Neural cell (in vitro differentiated cells): ENCODE results near the gene KRT3. TPM values are rescaled to one million over a fixed set of nuclear protein-coding genes. Genes with fewer than 3 reads are reported as not detected.

Experiments
- H2AFZ ChIP-seq: fragments of 200-600, 300-800 bp; sonication (generic), shearing (Covaris generic); 2 replicates; pipeline ENCODE4 v1.6.0; 2014; ENCODE audit warnings: low read depth, mild to moderate bottlenecking, antibody characterized with exemption, low read length, moderate library complexity
- H3F3A ChIP-seq: fragments of 200-600 bp; shearing (Covaris generic); 2 replicates; pipeline ENCODE4 v1.6.1; 2016; ENCODE audit warnings: mild to moderate bottlenecking, moderate library complexity, mixed read lengths, antibody characterized with exemption, low read length; ENCODE audit not compliant: insufficient read depth, poor library complexity, severe bottlenecking
- H3K27ac ChIP-seq: fragments of 200-600, 300-800 bp; sonication (generic), shearing (Covaris generic); 2 replicates; pipeline ENCODE4 v1.5.1; 2014; ENCODE audit warnings: mild to moderate bottlenecking, low read length, moderate library complexity
- H3K27me3 ChIP-seq: fragments of 300-800, 200-600 bp; sonication (generic), shearing (Covaris generic); 2 replicates; pipeline ENCODE4 v1.6.0; 2014; ENCODE audit warnings: mild to moderate bottlenecking, low read depth, low read length, moderate library complexity; ENCODE audit not compliant: insufficient read depth
- H3K36me3 ChIP-seq: fragments of 300-800, 200-600 bp; sonication (generic), shearing (Covaris generic); 2 replicates; pipeline ENCODE4 v1.5.1; 2014; ENCODE audit warnings: mild to moderate bottlenecking, antibody characterized with exemption, low read length, moderate library complexity; ENCODE audit not compliant: insufficient read depth
- H3K4me2 ChIP-seq: fragments of 300-800, 200-600 bp; sonication (generic), shearing (Covaris generic); 2 replicates; pipeline ENCODE4 v1.6.0; 2014; ENCODE audit warnings: mild to moderate bottlenecking, low read length
- H3K4me3 ChIP-seq: fragments of 300-800, 200-600 bp; sonication (generic), shearing (Covaris generic); 2 replicates; pipeline ENCODE4 v1.5.1; 2014; ENCODE audit warnings: mild to moderate bottlenecking, low read length, moderate library complexity
- H3K79me2 ChIP-seq: fragments of 200-600 bp; shearing (Covaris generic); replicated peaks from 2 replicates; pipeline ENCODE4 v1.6.0; 2014; ENCODE audit warnings: mild to moderate bottlenecking, low read length, moderate library complexity; ENCODE audit not compliant: insufficient read depth
- H3K9ac ChIP-seq: fragments of 300-800, 200-600 bp; sonication (generic), shearing (Covaris generic); 2 replicates; pipeline ENCODE4 v1.6.1; 2016; ENCODE audit warnings: mild to moderate bottlenecking, low read length, mixed read lengths
- H3K9me2 ChIP-seq: fragments of 200-600 bp; shearing (Covaris generic); 2 replicates; pipeline ENCODE4 v1.6.1; 2016; ENCODE audit warnings: mild to moderate bottlenecking, low read length, mixed read lengths; ENCODE audit not compliant: insufficient read depth
- H3K9me3 ChIP-seq: fragments of 200-600, 300-800 bp; sonication (generic), shearing (Covaris generic); 2 replicates; pipeline ENCODE4 v1.6.1; 2016; ENCODE audit warnings: mild to moderate bottlenecking, mixed run types, low read length, moderate library complexity, mixed read lengths
- H4K20me1 ChIP-seq: fragments of 200-600 bp; shearing (Covaris generic); 2 replicates; pipeline ENCODE4 v1.6.1; 2016; ENCODE audit warnings: mild to moderate bottlenecking, mixed run types; ENCODE audit not compliant: insufficient read depth
- CTCF ChIP-seq: fragments of 450-650 bp; IDR thresholded peaks from 2 replicates; pipeline ENCODE4 v1.5.1; 2014; ENCODE audit warnings: antibody characterized with exemption, mild to moderate bottlenecking, moderate library complexity; ENCODE audit not compliant: poor library complexity, severe bottlenecking
- EP300 ChIP-seq: fragments of 450-650 bp; conservative IDR thresholded peaks from 2 replicates; pipeline ENCODE4 v1.6.1; 2014; ENCODE audit warnings: antibody characterized with exemption, mild to moderate bottlenecking, moderate library complexity; ENCODE audit not compliant: poor library complexity, severe bottlenecking
- EZH2 ChIP-seq: fragments of 200-600, 300-800 bp; shearing (Covaris generic), sonication (generic); IDR thresholded peaks from 2 replicates; pipeline ENCODE4 v1.6.1; 2014; ENCODE audit warnings: antibody characterized with exemption, low read length, borderline replicate concordance, mild to moderate bottlenecking; ENCODE audit not compliant: insufficient read depth, poor library complexity, severe bottlenecking
- MXI1 ChIP-seq: fragments of 450-650 bp; conservative IDR thresholded peaks from 2 replicates; pipeline ENCODE4 v1.6.1; 2014; ENCODE audit warnings: antibody characterized with exemption, mild to moderate bottlenecking; ENCODE audit not compliant: poor library complexity, severe bottlenecking
- POLR2AphosphoS5 ChIP-seq: IDR thresholded peaks from 2 replicates; pipeline ENCODE4 v1.6.1; 2012
- RAD21 ChIP-seq: fragments of 450-650 bp; conservative IDR thresholded peaks from 2 replicates; pipeline ENCODE4 v1.6.1; 2014; ENCODE audit warnings: antibody characterized with exemption, mild to moderate bottlenecking, moderate library complexity
- SMC3 ChIP-seq: fragments of 450-650 bp; conservative IDR thresholded peaks from 2 replicates; pipeline ENCODE4 v1.6.1; 2014; ENCODE audit warnings: antibody characterized with exemption, mild to moderate bottlenecking, moderate library complexity; ENCODE audit not compliant: poor library complexity
- TAF1 ChIP-seq: IDR thresholded peaks from 2 replicates; pipeline ENCODE4 v1.6.1; 2012; ENCODE audit warnings: low read depth
- polyA plus RNA-seq: library from polyadenylated mRNA; depleted of rRNA; stranded (reverse); fragments of >200 nt; gene quantifications from 2 replicates; pipeline ENCODE4 v1.2.3, GENCODE V29; 2014
- TF ChIP-seq, protein P1 (sequence below): IDR thresholded peaks from 2 replicates; pipeline ENCODE4 v1.6.1; 2012; ENCODE audit warnings: borderline replicate concordance

Gene KRT3
- polyA plus RNA-seq, 1 donor from 2014 or later, result not detected

DNA sequence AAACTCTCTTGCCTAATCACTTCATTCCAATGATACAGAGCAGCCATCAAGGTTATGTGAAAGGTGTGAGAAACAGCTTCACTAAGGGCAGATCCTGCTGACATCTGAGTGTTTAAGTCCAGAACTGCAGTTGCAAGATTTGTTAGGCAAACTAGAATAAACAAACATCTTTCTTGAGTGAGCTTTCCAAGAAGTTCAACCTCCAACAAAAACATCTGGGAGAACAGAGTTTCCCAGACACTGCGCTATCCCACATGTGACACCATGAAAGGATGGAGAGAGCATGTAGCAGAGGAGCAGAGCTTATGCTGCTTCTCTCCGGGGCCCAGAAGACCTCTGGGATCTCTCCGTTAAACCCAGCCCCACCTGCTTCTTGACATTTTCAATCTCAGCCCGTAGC lies 24.4 kb downstream of the KRT3 start:
- H3K9ac ChIP-seq, result no peak overlapping the region
- H3K4me2 ChIP-seq, result no peak overlapping the region
- no peaks in the 10 kb centered on the region for H3K9me2 ChIP-seq

DNA sequence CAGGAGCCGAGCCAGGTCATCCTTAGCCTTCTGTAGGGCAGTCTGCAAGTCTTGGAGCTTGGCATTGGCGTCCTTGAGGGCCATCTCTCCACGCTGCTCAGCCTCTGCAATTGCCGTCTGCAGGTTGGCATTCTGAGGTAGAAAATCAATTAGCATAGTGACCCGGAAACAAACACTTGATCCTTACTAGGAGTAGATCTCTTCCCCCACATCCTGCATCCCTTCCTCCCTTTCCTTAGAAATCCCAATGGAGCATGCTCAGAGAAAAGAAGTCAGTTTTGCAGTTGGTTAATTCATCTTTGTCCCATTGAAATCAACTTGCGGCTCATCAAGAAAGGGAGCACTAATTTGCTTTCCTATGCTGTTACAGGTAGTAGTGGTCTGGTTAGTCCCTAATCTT lies 24.8 kb downstream of the KRT3 start:
- Histone ChIP-seq H3K4me3 (no peak overlapping the region), H3F3A (no peaks in the 10 kb centered on the region), H3K27ac (no peak overlapping the region), H3K9me2 (no peaks in the 10 kb centered on the region), H3K9ac (no peak overlapping the region), H3K4me2 (no peak overlapping the region), H3K79me2 (no peaks in the 10 kb centered on the region), H3K9me3 (no peaks in the 10 kb centered on the region), H4K20me1 (no peaks in the 10 kb centered on the region), H2AFZ (no peak overlapping the region), H3K36me3 (no peaks in the 10 kb centered on the region), H3K27me3 (no peaks in the 10 kb centered on the region)
- TF ChIP-seq EZH2, result no peak

More for the DNA sequence above, 24.4 kb downstream of the KRT3 start:
- Histone ChIP-seq H3K4me3 (no peak overlapping the region), H4K20me1 (no peaks in the 10 kb centered on the region), H3F3A (no peaks in the 10 kb centered on the region), H3K27ac (no peak overlapping the region), H2AFZ (no peak overlapping the region), H3K27me3 (no peaks in the 10 kb centered on the region), H3K9me3 (no peaks in the 10 kb centered on the region), H3K79me2 (no peaks in the 10 kb centered on the region), H3K36me3 (no peaks in the 10 kb centered on the region)
- TF ChIP-seq EP300, result no peak
- TF ChIP-seq EZH2, result no peak
- TF ChIP-seq POLR2AphosphoS5, result no peak
- TF ChIP-seq TAF1, result no peak
- no peak for TF ChIP-seq SMC3

- no peaks in the 10 kb centered on the region for H3K36me3 ChIP-seq
- H3K9ac ChIP-seq, result no peak overlapping the region
- TF ChIP-seq, protein P1, sequence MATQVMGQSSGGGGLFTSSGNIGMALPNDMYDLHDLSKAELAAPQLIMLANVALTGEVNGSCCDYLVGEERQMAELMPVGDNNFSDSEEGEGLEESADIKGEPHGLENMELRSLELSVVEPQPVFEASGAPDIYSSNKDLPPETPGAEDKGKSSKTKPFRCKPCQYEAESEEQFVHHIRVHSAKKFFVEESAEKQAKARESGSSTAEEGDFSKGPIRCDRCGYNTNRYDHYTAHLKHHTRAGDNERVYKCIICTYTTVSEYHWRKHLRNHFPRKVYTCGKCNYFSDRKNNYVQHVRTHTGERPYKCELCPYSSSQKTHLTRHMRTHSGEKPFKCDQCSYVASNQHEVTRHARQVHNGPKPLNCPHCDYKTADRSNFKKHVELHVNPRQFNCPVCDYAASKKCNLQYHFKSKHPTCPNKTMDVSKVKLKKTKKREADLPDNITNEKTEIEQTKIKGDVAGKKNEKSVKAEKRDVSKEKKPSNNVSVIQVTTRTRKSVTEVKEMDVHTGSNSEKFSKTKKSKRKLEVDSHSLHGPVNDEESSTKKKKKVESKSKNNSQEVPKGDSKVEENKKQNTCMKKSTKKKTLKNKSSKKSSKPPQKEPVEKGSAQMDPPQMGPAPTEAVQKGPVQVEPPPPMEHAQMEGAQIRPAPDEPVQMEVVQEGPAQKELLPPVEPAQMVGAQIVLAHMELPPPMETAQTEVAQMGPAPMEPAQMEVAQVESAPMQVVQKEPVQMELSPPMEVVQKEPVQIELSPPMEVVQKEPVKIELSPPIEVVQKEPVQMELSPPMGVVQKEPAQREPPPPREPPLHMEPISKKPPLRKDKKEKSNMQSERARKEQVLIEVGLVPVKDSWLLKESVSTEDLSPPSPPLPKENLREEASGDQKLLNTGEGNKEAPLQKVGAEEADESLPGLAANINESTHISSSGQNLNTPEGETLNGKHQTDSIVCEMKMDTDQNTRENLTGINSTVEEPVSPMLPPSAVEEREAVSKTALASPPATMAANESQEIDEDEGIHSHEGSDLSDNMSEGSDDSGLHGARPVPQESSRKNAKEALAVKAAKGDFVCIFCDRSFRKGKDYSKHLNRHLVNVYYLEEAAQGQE, result no peak
- TF ChIP-seq POLR2AphosphoS5, result no peak
- no peak for TF ChIP-seq MXI1
- TF ChIP-seq SMC3, result no peak
- TF ChIP-seq RAD21, result no peak
- no peak for TF ChIP-seq EZH2
- TF ChIP-seq EP300, result no peak
- TF ChIP-seq TAF1, result no peak
- TF ChIP-seq CTCF, result no peak
- no peak overlapping the region for H3K27ac ChIP-seq
- H3F3A ChIP-seq, result no peaks in the 10 kb centered on the region
- H3K9me2 ChIP-seq, result no peaks in the 10 kb centered on the region
- H3K27me3 ChIP-seq, result no peaks in the 10 kb centered on the region
- H3K79me2 ChIP-seq, result no peaks in the 10 kb centered on the region
- no peaks in the 10 kb centered on the region for H4K20me1 ChIP-seq
- H3K4me3 ChIP-seq, result no peak overlapping the region
- no peaks in the 10 kb centered on the region for H3K9me3 ChIP-seq
- no peak overlapping the region for H2AFZ ChIP-seq
- H3K4me2 ChIP-seq, result no peak overlapping the region
Measured at GRCh38 chr12:52769946-52770345, 26.0 kb downstream of the KRT3 start.
